ENCODE measurements around the gene PCNT. TPM values are rescaled to one million over a fixed set of nuclear protein-coding genes. Genes with fewer than 3 reads are reported as not detected.

Gene PCNT
- total and polyA plus RNA-seq, 2 of the 8 experiments (the other 6 are each of a cell fraction or from before 2014, with no cell fraction given): 9.9 to 45.1 TPM

GRCh38 chr21:46424621-46425020 is 100.7 kb downstream of the PCNT start:
- Histone ChIP-seq H2AFZ (ENCODE audit: low read length) (no peak overlapping the region), H4K20me1 (replicated peaks in 1 of 2; ENCODE audit: control insufficient read depth in 1 of 2, insufficient read depth in 2 of 2, low read length in 2 of 2) (no peaks in the 10 kb centered on the region), H3K14ac (ENCODE audit: insufficient read length) (no peak overlapping the region), H3K4me1 (replicated peaks in 1 of 4; ENCODE audit: control insufficient read depth in 3 of 4, insufficient read depth in 4 of 4, low read length in 3 of 4) (peaks cover 0 to 16% (median 6%) of the 10 kb centered on the region in 4 experiments; a peak in 5 of 7 replicates), H3K18ac (ENCODE audit: extremely low read depth, low read length) (no peak overlapping the region), H3K4me3 (ENCODE audit: extremely low read depth in 1 of 4, insufficient read depth in 2 of 4, low read depth in 3 of 4, low read length in 4 of 4) (no peak overlapping the region), H2BK120ac (replicated peaks; ENCODE audit: low read depth, low read length) (no peak overlapping the region), H2AK5ac (ENCODE audit: low read depth, low read length) (0 out of 2 replicates have a peak overlapping the region, but pooled peaks have one; percentile 10), H2BK12ac (ENCODE audit: low read depth, low read length) (no peak overlapping the region), H3K9ac (replicated peaks in 1 of 4; ENCODE audit: extremely low read depth in 1 of 4, low read depth in 3 of 4, low read length in 3 of 4) (no peak overlapping the region), H3K23me2 (ENCODE audit: low read depth, low read length) (0 out of 2 replicates have a peak, but pooled peaks cover 2% of the 10 kb centered on the region), H4K8ac (ENCODE audit: extremely low read depth, insufficient read depth, low read length) (no peak overlapping the region), H3K23ac (ENCODE audit: insufficient read length) (no peak overlapping the region), H2BK15ac (ENCODE audit: low read length) (no peak overlapping the region), H3K9me3 (ENCODE audit: insufficient read depth in 2 of 2, low read depth in 1 of 2, low read length in 1 of 2) (no peaks in the 10 kb centered on the region), H2BK5ac (ENCODE audit: low read depth, low read length) (0 out of 2 replicates have a peak overlapping the region, but pooled peaks have one; percentile 58), H3K27me3 (replicated peaks in 1 of 4; ENCODE audit: control insufficient read depth in 3 of 4, extremely low read depth in 1 of 4, insufficient read depth in 3 of 4, low read length in 3 of 4) (no peaks in the 10 kb centered on the region), H3K79me1 (ENCODE audit: low read depth, low read length) (no peaks in the 10 kb centered on the region), H3K79me2 (ENCODE audit: control insufficient read depth in 1 of 2, insufficient read depth in 2 of 2, low read length in 2 of 2) (no peaks in the 10 kb centered on the region), H3K4me2 (ENCODE audit: insufficient read depth in 1 of 2, low read depth in 2 of 2, low read length in 2 of 2) (no peak overlapping the region), H3K4ac (replicated peaks; ENCODE audit: insufficient read length, low read depth, low read length) (no peak overlapping the region), H4K91ac (replicated peaks; ENCODE audit: insufficient read length, low read length) (no peak overlapping the region), H3K36me3 (ENCODE audit: control insufficient read depth in 2 of 4, insufficient read depth in 4 of 4, low read length in 3 of 4) (peaks cover 4 to 23% (median 7%) of the 10 kb centered on the region in 4 experiments; a peak in 7 of 8 replicates), H4K5ac (ENCODE audit: insufficient read length, low read depth, low read length) (no peak overlapping the region), H2BK20ac (ENCODE audit: low read length) (no peak overlapping the region), H3K27ac (ENCODE audit: low read depth, low read length) (no peak overlapping the region), H3K56ac (replicated peaks; ENCODE audit: insufficient read length, low read depth, low read length) (no peak overlapping the region)
- no peak for FAIRE-seq
- CTCF ChIA-PET (ENCODE audit: partially characterized antibody): interaction anchor here (1.9 to 2.3 kb wide), 2 partner anchors 10 to 13 kb away, joined by 4 to 6 read pairs; no protein-coding TSS in a partner anchor
- no peak for TF ChIP-seq EZH2 (IDR thresholded peaks at IDR 0.05; ENCODE audit: low read depth, low read length, severe bottlenecking)
- TF ChIP-seq E2F6 (IDR thresholded peaks at IDR 0.05): no peak
- TF ChIP-seq SIRT6 (IDR thresholded peaks at IDR 0.05; ENCODE audit: low read length): no peak
- no peak for TF ChIP-seq BACH1 (IDR thresholded peaks at IDR 0.05; ENCODE audit: low read length)
- no peak for TF ChIP-seq BCL11A (IDR thresholded peaks at IDR 0.05; ENCODE audit: low read depth in 2 of 2, low read length in 2 of 2)
- TF ChIP-seq KDM4A (IDR thresholded peaks at IDR 0.05; ENCODE audit: low read depth, low read length, severe bottlenecking): no peak
- no peak for TF ChIP-seq SP1 (IDR thresholded peaks at IDR 0.05; ENCODE audit: low read depth, low read length)
- TF ChIP-seq KDM5A (IDR thresholded peaks at IDR 0.05; ENCODE audit: low read length): no peak
- TF ChIP-seq FOSL1 (IDR thresholded peaks at IDR 0.05; ENCODE audit: insufficient read depth, low read depth, low read length): no peak
- TF ChIP-seq EGR1 (IDR thresholded peaks at IDR 0.05; ENCODE audit: borderline replicate concordance, low read depth, low read length): no peak
- 85% methylated on average over 11 of the region's 14 CpGs; no CpG with 5 or more reads in 1 of the 2 experiments for WGBS, 2 experiments (ENCODE audit: extremely low coverage in 1 of 2, insufficient coverage in 1 of 2, insufficient read length in 1 of 2, insufficient replicate concordance in 2 of 2, low coverage in 1 of 2, low lambda C conversion rate in 2 of 2, missing lambda C conversion rate in 1 of 2)
- POLR2A ChIA-PET (ENCODE audit: partially characterized antibody): interaction anchor here (1.5 to 1.6 kb wide), 2 partner anchors 12 to 13 kb away, joined by 3 to 4 read pairs; no protein-coding TSS in a partner anchor
- DNase-seq (ENCODE audit: low read depth in 1 of 2, low spot score in 2 of 2): no peak
